Kidney (tissue), 14 donors: ENCODE results near the gene DEPDC1B. TPM values are rescaled to one million over a fixed set of nuclear protein-coding genes. Genes with fewer than 3 reads are reported as not detected.

Source experiments
- DNase-seq, 5 donors: peaks; one replicate each; pipeline ENCODE4 v3.0.0-alpha.2; 2013 to 2020
- FAIRE-seq: peaks from 2 replicates; lab custom pipeline; 2012; peaks lifted over from hg19 to GRCh38; lab: Jason Lieb, UNC
- H3K27ac ChIP-seq, 2 donors: one replicate each; pipeline ENCODE4 v1.7.0; 2013; ENCODE audit warnings: low read depth in 2 of 2, low read length in 2 of 2, inconsistent platforms in 1 of 2
- H3K27me3 ChIP-seq: one replicate; pipeline ENCODE4 v1.7.1; 2013; ENCODE audit warnings: low read length, inconsistent platforms; ENCODE audit not compliant: control insufficient read depth, insufficient read depth
- H3K36me3 ChIP-seq, 3 donors: one replicate each; pipeline versions ENCODE4 v1.7.0 to v1.7.1; 2013; ENCODE audit warnings: low read length in 3 of 3, control low read depth in 1 of 3, inconsistent platforms in 1 of 3; ENCODE audit not compliant: insufficient read depth in 3 of 3, control insufficient read depth in 2 of 3
- H3K4me1 ChIP-seq, 3 donors: one replicate each; pipeline versions ENCODE4 v1.7.0 to v1.7.1; 2013; ENCODE audit warnings: low read length in 3 of 3, inconsistent platforms in 1 of 3, low read depth in 1 of 3; ENCODE audit not compliant: control insufficient read depth in 2 of 3, insufficient read depth in 2 of 3
- H3K4me3 ChIP-seq, 3 donors: one replicate each; pipeline versions ENCODE4 v1.7.0 to v1.8.1; 2013; ENCODE audit warnings: low read length in 3 of 3, control low read depth in 1 of 3, inconsistent platforms in 1 of 3
- H3K9ac ChIP-seq, 3 donors: one replicate each; pipeline versions ENCODE4 v1.7.0 to v1.7.1; 2013; ENCODE audit warnings: low read length in 3 of 3, control low read depth in 1 of 3, inconsistent platforms in 1 of 3
- H3K9me3 ChIP-seq, 3 donors: one replicate each; pipeline versions ENCODE4 v1.7.0 to v1.7.1; 2013; ENCODE audit warnings: low read length in 3 of 3, control low read depth in 1 of 3, inconsistent platforms in 1 of 3; ENCODE audit not compliant: control insufficient read depth in 2 of 3, insufficient read depth in 1 of 3
- intact Hi-C: fragments of 100-400 bp; cut with DNase I; formaldehyde crosslinking; loops from one replicate; pipeline ENCODE4 v1.11.1; 2022
- polyA plus RNA-seq: library from polyadenylated mRNA; stranded (reverse); fragments of 350-450 nt; fragmentation: Illumina TruSeq; extraction: RNeasy Lipid Tissue Mini Kit (QIAGEN cat#74804); gene quantifications from one replicate; pipeline ENCODE4 v1.2.3, GENCODE V29; 2014; ENCODE audit warnings: low read depth, low replicate concordance; ENCODE audit not compliant: insufficient read depth
- total RNA-seq: library from RNA; stranded (reverse); fragmentation: NEBNext Ultra II Directional; extraction: Animal tissue kit (Norgen Biotek cat#: 25700); gene quantifications from one replicate; pipeline ENCODE4 v1.2.1, GENCODE V29; 2021
- TF ChIP-seq, protein P1 (sequence below): IDR thresholded peaks from 3 replicates; pipeline ENCODE4 v1.5.1; 2012; ENCODE audit warnings: mild to moderate bottlenecking, moderate library complexity, borderline replicate concordance; ENCODE audit not compliant: insufficient read depth; ENCODE audit errors: extremely low read depth
- donor health status: control.
- donor health status: control.
- donor health status: control.
- donor health status: control.
- donor health status: control.
- donor health status: DM: yes; HTN: yes; CAD: no.
- donor health status: Normal renal cell carcinoma (clear cell type).

DEPDC1B gene
- total and polyA plus RNA-seq, 2 donors from 2014 or later: 0.50 to 5.2 TPM

DNA sequence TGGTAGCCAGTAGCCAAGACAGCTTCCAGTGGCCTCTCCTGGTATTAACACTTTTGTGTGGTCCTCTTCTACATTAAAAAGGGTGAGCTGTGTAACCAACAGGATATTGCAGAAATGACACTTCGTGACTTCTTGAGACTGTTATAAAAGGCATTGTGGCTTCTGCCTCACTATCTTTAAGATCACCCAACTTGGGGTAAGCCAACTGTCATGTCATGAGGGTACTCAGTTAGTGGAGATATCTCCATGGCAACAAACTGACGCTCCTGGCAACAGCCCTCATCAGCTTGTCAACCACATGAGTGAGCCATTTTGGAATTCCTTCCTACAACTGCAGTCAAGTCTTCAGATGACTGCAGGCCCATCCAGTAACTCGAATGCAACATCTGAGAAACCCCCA lies 121.7 kb downstream of the DEPDC1B start:
- no peak for FAIRE-seq
- TF ChIP-seq, protein P1, sequence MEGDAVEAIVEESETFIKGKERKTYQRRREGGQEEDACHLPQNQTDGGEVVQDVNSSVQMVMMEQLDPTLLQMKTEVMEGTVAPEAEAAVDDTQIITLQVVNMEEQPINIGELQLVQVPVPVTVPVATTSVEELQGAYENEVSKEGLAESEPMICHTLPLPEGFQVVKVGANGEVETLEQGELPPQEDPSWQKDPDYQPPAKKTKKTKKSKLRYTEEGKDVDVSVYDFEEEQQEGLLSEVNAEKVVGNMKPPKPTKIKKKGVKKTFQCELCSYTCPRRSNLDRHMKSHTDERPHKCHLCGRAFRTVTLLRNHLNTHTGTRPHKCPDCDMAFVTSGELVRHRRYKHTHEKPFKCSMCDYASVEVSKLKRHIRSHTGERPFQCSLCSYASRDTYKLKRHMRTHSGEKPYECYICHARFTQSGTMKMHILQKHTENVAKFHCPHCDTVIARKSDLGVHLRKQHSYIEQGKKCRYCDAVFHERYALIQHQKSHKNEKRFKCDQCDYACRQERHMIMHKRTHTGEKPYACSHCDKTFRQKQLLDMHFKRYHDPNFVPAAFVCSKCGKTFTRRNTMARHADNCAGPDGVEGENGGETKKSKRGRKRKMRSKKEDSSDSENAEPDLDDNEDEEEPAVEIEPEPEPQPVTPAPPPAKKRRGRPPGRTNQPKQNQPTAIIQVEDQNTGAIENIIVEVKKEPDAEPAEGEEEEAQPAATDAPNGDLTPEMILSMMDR: no peak

DNA sequence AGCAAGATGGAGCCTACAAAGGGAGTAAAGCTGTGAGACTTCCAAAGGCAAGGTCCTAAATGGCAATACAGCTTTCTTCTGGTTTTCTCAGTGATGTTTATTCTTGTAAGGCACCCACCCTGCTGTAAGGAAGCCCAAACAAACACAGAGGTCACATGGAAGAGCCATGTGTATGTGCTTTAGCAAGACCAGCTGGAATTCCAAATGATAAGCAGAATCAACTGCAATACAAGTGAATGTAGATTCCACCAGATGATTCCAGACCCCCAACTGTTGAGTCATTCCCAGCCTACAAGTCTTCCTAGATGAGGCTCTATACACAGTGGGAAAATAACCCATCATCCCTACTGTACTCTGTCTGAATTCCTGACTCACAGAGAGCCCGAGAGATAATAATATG lies 122.8 kb downstream of the DEPDC1B start:
- H3K4me1 ChIP-seq: no peaks in the 10 kb centered on the region
- DNase-seq: no peak
- no peaks in the 10 kb centered on the region for H3K27me3 ChIP-seq
- peaks cover 0 to 3% (median 0%) of the 10 kb centered on the region in 3 donors for H3K9me3 ChIP-seq
- H3K27ac ChIP-seq: no peak overlapping the region
- TF ChIP-seq, protein P1: no peak
- H3K4me3 ChIP-seq: no peak overlapping the region
- intact Hi-C loops: no loop called here
- no peak overlapping the region for H3K9ac ChIP-seq
- H3K36me3 ChIP-seq: no peaks in the 10 kb centered on the region
- FAIRE-seq: no peak

More for the DNA sequence above, 121.7 kb downstream of the DEPDC1B start:
- H3K27me3 ChIP-seq: no peaks in the 10 kb centered on the region
- no peak overlapping the region for H3K9ac ChIP-seq
- no peaks in the 10 kb centered on the region for H3K4me1 ChIP-seq
- no peak for DNase-seq
- no peak overlapping the region for H3K27ac ChIP-seq
- H3K4me3 ChIP-seq: no peak overlapping the region
- H3K36me3 ChIP-seq: no peaks in the 10 kb centered on the region
- intact Hi-C loops: no loop called here
- H3K9me3 ChIP-seq: peaks cover 0 to 3% (median 0%) of the 10 kb centered on the region in 3 donors

DNA sequence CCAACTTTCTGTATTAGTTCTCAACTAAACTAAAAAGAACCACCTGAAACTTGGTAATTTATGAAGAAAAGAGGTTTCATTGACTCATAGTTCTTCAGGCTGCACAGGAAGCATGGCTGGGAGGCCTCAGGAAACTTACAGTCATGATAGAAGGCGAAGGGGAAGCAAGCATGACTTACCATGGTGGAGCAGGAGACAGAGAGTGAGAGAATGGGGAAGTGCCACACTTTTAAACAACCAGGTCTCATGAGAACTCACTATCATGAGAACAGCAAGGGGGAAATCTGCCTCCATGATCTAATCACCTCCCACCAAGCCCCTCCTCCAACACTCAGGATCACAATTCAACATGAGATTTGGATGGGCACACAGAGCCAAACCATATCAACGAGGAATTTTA lies 123.5 kb downstream of the DEPDC1B start:
- Histone ChIP-seq H3K4me3 (no peak overlapping the region), H3K36me3 (no peaks in the 10 kb centered on the region), H3K27ac (no peak overlapping the region), H3K27me3 (no peaks in the 10 kb centered on the region), H3K9ac (no peak overlapping the region), H3K9me3 (peaks cover 0 to 3% (median 0%) of the 10 kb centered on the region in 3 donors), H3K4me1 (no peaks in the 10 kb centered on the region)
- TF ChIP-seq, protein P1: no peak
- FAIRE-seq (no peak), DNase-seq (no peak)
- intact Hi-C loops: no loop called here

DNA sequence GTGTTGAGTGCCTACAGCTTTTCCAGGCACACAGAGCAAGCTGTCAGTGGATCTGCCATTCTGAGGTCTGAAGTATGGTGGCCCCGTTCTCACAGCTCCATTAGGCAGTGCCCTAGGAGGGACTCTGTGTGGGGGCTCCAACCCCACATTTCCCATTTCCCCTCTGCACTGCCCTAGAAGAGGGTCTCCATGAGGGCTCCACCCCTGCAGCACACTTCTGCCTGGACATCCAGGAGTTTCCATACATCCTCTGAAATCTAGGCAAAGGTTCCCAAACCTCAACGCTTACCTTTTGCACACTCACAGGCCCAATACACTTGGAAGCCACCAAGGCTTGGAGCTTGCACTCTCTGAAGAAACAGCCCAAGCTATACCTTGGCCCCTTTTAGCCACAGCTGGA lies 131.3 kb downstream of the DEPDC1B start:
- H3K27me3 ChIP-seq: no peaks in the 10 kb centered on the region
- H3K36me3 ChIP-seq: no peaks in the 10 kb centered on the region
- TF ChIP-seq, protein P1: no peak
- intact Hi-C loops: no loop called here
- H3K9ac ChIP-seq: no peak overlapping the region
- no peak for FAIRE-seq
- no peak overlapping the region for H3K4me3 ChIP-seq
- no peak for DNase-seq
- H3K27ac ChIP-seq: no peak overlapping the region
- no peaks in the 10 kb centered on the region for H3K4me1 ChIP-seq
- H3K9me3 ChIP-seq: peaks cover 0 to 15% (median 0%) of the 10 kb centered on the region in 3 donors
